GM18868 (cell line): ENCODE data around the gene PTPA.

Experiments used
- ATAC-seq: cut with Tn5 transposase; IDR thresholded peaks from one replicate; pipeline ENCODE4 v1.9.1; 2021; ENCODE audit warnings: mild to moderate bottlenecking, moderate library complexity; ENCODE audit not compliant: unreplicated experiment

PTPA gene

GRCh38 chr9:129110740-129111527 is at the start of gene PTPA, which contains the start of gene CRAT:
PTPA (plus strand) TSS chr9:129111415; CDS start chr9:129111601, 186 bp downstream.
CRAT (minus strand) TSS chr9:129110793; CDS start chr9:129110509, 284 bp downstream.
- ATAC-seq, result peak; percentile 84

DNA sequence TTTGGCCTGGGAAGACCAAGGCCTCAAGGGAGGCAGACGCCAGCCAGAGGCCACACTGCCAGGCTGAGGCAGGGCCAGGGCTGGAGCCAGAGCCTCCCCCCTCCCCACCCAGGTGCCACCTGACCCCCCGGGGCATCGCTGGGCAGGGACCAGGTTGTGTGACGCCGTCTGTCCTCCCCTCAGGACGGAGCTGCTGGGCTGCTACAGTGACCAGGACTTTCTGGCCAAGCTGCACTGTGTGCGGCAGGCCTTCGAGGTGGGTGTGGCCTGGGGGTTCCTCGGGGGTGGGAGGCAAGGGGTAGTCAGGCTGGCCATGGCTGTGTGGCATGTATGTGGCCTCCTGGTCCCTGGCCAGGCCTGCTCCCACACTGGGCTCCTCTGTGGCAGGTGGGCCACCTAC is 48.2 kb upstream of the PTPA start:
- no peak for ATAC-seq

DNA sequence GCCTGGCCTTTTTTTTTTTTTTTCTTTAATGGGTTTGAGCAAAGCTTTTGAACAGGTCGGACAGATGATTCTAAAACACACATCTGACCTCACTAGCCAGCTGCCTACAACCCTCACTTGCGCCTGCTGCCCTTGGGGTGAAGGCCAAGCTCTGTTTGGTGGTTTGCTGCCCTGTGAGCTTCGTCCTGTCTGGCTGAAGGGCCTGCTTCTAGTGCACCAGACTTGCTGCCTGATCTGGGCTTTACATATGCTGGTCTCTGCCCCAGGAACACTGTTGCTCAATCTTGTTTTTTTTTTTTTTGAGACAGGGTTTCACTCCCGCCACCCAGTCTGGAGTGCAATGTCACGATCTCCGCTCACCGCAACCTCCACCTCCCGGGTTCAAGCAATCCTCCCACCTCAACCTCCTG is 46.7 kb upstream of the PTPA start:
- no peak for ATAC-seq

DNA sequence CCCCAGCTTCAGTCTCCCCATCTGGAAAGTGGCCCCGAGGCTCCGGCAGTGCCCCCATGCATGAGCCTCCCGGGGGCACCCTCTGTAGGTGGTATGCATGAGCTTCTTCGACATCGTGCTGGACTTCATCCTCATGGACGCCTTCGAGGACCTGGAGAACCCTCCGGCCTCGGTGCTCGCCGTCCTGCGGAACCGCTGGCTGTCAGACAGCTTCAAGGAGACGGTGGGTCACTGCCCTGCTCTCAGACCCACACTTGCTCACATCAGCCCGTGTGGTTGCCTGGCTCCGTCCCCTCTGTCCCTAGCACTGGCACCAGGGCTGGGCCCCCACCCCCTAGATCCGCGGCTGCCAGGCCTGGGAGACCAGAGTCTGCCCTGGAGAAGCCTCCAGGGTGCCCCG is 43.1 kb upstream of the PTPA start:
- no peak for ATAC-seq

DNA sequence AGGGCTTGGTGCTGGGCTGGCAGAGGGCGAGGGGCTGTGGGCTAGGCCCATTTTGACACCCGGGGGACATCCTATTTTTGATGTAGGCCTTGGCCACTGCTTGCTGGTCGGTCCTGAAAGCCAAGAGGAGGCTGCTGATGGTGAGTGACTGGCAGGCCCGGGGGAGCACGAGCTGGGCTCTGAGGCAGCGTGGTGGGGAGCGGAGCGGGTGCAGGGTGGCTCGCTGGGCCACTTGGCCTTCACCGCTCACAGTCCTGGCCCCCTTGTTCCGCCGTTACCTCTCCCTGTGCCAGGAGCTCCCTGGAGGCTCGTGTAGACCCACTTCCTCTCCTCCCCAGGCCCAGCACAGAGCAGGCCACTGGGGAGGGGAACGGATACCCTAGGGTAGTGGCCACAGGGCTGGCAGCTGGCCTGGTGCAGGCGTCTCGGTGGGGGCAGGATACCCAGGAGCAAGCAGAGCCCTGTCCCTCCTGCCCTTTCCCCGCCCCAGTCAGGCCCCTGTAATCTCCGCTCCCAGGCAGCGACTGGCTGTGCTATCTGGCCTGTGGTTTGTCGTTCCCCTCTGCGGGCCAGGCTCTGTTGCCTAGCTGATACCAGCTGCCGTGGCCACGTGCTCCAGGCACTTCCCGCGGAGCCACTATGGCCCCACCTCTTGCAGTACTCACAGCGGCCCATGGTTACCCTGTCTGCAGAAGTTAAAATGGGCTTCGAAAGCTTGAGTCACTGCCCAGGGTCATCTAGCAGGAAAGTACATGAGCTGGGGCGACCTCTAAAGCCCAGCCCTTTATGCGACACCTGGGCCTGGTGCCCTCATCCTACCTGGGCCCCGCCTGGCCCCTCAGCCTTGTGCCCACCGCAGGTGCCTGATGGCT is 42.0 kb upstream of the PTPA start:
- ATAC-seq, result peak; percentile 87

DNA sequence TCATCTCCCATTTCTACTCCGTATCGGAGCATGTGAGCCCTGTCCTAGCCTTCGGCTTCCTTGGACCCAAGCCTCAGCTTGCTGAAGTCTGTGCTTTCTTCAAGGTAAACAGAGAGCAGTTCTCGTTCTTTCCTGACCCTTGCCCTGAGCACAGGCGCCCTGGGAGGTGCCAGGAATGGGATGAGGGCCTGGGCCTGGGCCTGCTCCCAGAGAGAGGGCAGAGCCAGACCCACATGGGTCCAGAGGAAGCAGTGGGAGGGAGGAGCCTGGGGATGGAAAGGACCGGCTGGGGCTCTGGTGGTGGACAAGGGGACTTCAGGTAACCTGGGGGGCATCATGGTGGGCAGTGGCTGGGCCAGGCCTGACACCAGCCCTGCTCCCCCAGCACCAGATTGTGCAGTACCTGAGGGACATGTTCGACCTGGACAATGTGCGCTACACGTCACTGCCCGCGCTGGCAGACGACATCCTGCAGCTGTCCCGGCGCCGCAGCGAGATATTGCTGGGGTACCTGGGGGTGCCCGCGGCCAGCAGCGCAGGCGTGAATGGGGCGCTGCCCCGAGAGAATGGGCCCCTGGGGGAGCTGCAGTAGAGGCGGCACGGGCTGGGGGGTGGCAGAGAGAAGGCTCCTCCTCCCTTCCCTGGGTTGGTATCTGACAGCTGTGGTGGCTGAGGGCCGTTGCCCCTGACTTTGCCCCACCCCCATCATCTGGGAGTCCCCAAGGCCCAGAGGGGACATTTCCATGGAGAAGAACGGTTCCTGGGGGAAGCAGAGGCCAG is 41.2 kb upstream of the PTPA start:
- no peak for ATAC-seq

- no peak for ATAC-seq
These were observed 40.3 kb upstream of the PTPA start for GRCh38 chr9:129070696-129071525.

DNA sequence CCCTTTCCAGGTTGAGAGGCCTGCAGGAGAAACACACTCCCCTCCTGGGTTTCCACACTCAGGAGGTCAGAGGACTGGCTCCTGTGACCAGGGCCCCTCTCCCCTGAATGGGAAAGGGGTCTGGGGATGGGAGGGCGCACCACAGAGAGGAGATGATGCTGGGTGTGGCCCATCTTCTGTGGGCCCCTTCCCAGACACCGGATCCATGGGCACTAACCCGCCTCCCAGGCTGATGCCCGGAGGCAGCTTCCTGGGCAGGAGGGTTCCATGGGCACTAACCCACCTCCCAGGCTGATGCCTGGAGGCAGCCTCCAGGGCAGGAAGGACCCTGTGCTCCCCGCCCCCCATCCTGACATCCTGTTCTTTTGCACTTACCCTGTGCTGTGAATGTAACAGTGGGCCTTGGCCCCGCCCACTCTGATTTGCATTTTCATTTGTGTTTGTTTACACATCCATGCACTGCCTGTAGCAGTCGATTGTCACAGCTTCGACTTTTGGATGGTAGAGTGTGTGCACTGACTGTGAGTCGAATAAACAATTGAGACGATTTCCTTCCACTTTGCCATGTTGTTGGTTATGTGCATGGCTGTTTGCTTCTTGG is 39.6 kb upstream of the PTPA start:
- no peak for ATAC-seq

DNA sequence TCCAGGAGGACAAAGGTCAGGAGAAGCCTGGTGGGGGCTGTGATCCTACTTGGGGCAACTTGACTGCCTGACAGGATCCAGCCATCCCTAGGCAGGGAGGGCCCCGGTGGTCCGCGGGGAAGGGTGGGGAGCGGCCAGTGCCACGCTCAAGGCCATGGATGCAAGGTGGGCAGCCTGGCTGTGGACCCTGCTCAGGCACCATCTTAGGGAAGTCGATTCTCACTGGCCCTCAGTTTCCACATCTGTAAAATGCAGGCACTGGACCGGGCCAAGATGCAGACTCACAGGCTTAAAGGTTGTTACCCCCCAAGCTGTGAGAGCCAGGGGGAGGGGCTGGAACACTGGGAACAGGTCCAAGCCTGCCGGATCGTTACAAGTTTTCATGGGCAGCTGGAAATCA is 39.0 kb upstream of the PTPA start:
- no peak for ATAC-seq

- ATAC-seq, result no peak
These were observed 37.8 kb upstream of the PTPA start for GRCh38 chr9:129073404-129073803.

GRCh38 chr9:129074106-129074505 is 37.1 kb upstream of the PTPA start:
- ATAC-seq, result no peak

DNA sequence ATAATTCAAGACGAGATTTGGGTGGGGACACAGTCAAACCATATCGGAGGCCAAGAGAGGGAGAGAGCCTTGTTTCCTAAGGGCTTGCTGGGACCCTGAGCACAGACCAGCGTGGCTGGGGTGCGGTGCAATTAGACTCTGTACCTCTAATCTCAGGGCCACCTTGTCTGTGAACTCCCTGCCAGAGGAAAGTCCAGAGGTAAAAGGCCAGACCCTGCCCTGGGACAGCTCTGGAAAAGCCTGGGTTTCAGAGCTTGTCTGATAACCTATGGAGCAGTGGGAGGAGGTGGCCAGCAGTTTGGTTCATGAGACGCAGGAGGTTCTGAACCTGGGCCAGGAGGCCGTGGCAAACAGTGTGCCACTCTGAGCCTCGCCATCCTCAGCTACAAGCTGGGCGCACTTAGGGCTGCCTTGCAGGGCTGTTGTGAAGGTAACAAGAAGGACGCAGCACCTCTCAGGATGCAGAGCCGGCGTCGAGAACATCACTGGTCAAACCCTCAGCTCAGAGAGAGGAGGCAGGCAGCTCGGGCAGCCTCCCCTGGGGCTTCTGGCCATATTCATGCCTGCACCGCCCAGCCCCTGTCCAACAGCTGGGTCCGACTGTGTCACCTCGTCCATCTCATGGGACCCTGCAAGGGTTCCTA is 35.1 kb upstream of the PTPA start:
- ATAC-seq, result no peak

DNA sequence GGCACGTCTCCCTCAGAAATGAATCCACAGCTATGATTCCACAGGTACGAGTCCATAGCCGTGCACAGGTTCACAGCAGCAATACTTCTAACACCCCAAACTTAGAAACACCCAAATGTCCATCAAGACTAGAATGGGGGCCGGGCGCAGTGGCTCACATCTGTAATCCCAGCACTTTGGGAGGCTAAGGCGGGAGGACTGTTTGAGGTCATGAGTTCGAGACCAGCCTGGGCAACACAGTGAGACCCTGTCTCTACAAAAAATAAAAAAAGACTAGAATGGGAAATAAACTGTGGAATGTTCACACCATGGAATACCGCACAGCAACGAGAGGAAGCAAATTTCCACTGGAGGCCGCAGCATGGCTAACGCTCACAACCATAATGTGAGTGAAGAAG is 34.6 kb upstream of the PTPA start:
- ATAC-seq, result no peak

- no peak for ATAC-seq
These were observed 34.0 kb upstream of the PTPA start for GRCh38 chr9:129077236-129077635.

- no peak for ATAC-seq
These were observed 32.3 kb upstream of the PTPA start for GRCh38 chr9:129078691-129079503.

DNA sequence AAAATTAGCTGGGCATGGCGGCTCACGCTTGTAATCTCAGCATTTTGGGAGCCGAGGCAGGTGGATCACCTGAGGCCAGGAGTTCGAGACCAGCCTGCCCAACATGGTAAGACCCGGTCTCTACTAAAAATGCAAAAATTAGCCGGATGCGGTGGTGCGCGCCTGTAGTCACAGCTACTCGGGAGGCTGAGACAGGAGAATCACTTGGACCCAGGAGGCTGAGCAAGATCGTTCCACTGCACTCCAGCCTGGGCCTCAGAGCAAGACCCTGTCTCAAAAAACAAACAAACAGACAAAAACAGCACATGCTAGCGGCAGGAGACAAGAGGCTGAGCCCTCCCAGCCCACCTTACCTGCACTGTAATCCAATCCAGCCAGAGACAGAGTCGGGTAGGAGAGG is 31.4 kb upstream of the PTPA start:
- ATAC-seq, result no peak

DNA sequence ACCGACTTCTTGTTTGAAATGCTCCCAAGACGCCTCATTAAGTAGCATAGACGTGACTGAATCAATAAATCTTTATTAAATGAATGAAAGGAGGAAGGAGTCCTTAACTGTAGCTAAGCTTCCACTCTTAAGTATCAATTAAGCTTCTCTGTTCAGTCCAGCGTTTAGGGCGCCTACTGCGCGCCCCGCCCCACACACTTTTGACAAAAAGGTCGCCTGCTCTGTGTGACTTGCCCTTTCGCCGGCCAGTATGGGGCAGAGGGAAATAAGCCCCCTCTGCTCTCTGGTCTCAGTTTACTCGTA is 31.0 kb upstream of the PTPA start:
- no peak for ATAC-seq

DNA sequence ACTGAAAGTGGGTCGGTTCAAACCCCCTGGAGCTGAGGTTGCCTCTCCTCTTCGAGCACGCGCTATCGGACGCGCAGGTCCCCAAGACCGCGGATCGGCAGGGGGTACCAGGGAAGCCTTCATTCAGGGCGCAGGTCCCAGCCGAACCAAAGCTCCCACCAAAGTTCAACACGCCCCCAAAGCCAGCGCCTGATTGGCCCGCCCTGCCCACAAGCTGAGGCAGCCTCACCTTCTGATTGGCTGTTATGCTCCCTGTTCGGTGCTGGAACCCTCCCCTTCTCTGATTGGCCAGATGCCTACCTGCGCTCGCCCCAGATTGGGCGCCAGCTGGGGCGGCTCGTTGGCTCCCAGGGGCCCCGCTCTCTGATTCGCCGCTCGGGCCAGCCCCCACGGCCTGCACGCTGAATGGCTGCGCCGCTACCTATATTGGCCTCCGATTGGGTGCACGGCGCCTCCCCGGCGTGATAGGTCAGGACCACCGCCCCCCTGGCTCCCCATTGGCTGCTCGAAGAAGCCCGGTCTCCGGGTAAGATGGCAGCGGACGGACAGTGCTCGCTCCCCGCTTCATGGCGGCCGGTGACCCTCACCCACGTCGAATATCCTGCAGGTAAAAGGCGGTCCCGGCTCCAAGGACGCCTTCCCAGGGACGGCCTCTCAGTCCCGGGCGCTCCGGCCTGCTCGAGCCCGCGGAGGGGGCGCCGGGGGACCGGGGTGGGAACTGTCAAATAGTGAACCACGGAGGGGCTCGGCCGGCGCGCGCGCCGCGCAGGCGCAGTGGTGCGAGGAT is 30.4 kb upstream of the PTPA start, which contains the start of gene DOLPP1:
Gene DOLPP1 (plus strand): TSS at position 511 of the 787 bp plus-strand sequence. CDS start 21 bp downstream, at position 532.
- ATAC-seq, result peak; percentile 92
